Lung (tissue), 12 donors: ENCODE results near the gene AGPS. TPM values are rescaled to one million over a fixed set of nuclear protein-coding genes. Genes with fewer than 3 reads are reported as not detected.

ENCODE experiments used
- ATAC-seq: fragments of 200-7000 bp; cut with Tn5 transposase; one replicate; pipeline ENCODE4 v1.9.1; 2020; ENCODE audit warnings: moderate number of reproducible peaks; ENCODE audit not compliant: insufficient read depth, low FRiP score
- DNase-seq, 3 donors: peaks; one replicate each; pipeline ENCODE4 v3.0.0-alpha.2; 2013 to 2017
- H3K27ac ChIP-seq, 2 donors: one replicate each; pipeline ENCODE4 v1.5.1; 2013; ENCODE audit warnings: mild to moderate bottlenecking in 2 of 2, moderate library complexity in 2 of 2, control low read depth in 1 of 2, inconsistent platforms in 1 of 2, low read depth in 1 of 2, low read length in 1 of 2
- H3K27me3 ChIP-seq, 3 donors: one replicate each; pipeline ENCODE4 v1.5.1; 2013; ENCODE audit warnings: low read length in 2 of 3; ENCODE audit not compliant: control insufficient read depth in 3 of 3, insufficient read depth in 3 of 3
- H3K36me3 ChIP-seq, 4 donors: one replicate each; pipeline ENCODE4 v1.5.1; 2013; ENCODE audit warnings: low read length in 4 of 4, mild to moderate bottlenecking in 1 of 4, moderate library complexity in 1 of 4; ENCODE audit not compliant: control insufficient read depth in 4 of 4, insufficient read depth in 4 of 4
- H3K4me1 ChIP-seq, 5 donors: one replicate each; pipeline ENCODE4 v1.5.1; 2013; ENCODE audit warnings: low read length in 5 of 5, mild to moderate bottlenecking in 2 of 5, moderate library complexity in 1 of 5; ENCODE audit not compliant: control insufficient read depth in 5 of 5, insufficient read depth in 5 of 5
- H3K4me3 ChIP-seq: one replicate; pipeline ENCODE4 v1.5.1; 2013; ENCODE audit warnings: mild to moderate bottlenecking, control low read depth, moderate library complexity
- H3K9ac ChIP-seq, 2 donors: one replicate each; pipeline ENCODE4 v1.5.1; 2013; ENCODE audit warnings: low read length in 2 of 2, control low read depth in 1 of 2; ENCODE audit not compliant: insufficient read depth in 1 of 2
- H3K9me3 ChIP-seq, 4 donors: one replicate each; pipeline ENCODE4 v1.5.1; 2013; ENCODE audit warnings: low read length in 3 of 4, mild to moderate bottlenecking in 1 of 4, moderate library complexity in 1 of 4; ENCODE audit not compliant: control insufficient read depth in 4 of 4, insufficient read depth in 3 of 4
- WGBS, 2 donors: extraction: QIAGEN DNeasy Blood & Tissue Kit; methylation state at CpG; one replicate each; pipeline ENCODE4 v1.1.7; 2013; 5-methylcytosine and 5-hydroxymethylcytosine counted together
- polyA plus RNA-seq, 2 donors: library from polyadenylated mRNA; stranded (reverse); fragments of 200-250 nt; gene quantifications; one replicate each; pipeline ENCODE4 v1.2.1, GENCODE V29; 2013
- total RNA-seq, 2 donors: library from RNA; depleted of rRNA in 1 of 2; stranded (reverse); fragments of >200 nt in 1 of 2; gene quantifications; one replicate each; pipeline ENCODE4 v1.2.1, GENCODE V29; 2014 to 2021
- TF ChIP-seq, protein P1 (sequence below): IDR thresholded peaks from 2 replicates; pipeline ENCODE4 v1.5.1; 2012; ENCODE audit warnings: mild to moderate bottlenecking; ENCODE audit errors: control extremely low read depth, extremely low read depth
- donor health status: control.
- donor health status: control.
- donor health status: Bipolar disorder and iron deficiency.
- donor health status: healthy.
- donor health status: DM: yes; HTN: yes; CAD: no.

The AGPS gene
- total and polyA plus RNA-seq, 4 donors, result 5.2 to 43.9 (median 23.8) TPM

DNA sequence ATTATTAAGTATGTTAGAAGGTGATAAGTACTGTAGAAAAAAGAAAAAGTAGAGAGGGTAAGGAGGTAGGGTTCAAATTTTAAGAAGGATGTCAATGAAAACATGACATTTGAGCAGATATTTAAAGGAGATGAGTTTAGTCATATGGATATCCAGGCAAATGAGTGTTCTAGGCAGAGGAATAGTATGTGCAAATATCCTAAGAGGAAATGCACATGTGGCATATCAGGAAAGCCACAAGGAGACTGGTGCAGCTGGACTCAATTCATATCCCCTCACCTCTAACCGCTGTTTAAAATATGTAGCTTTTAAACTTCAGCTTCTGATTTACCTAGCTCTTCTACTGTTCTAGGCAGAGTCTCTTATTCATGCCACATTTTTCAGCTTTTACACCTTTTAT, 9.5 kb downstream of the AGPS start:
- ATAC-seq, result no peak
- no peak overlapping the region for H3K4me3 ChIP-seq
- 44 to 79% methylated on average over 1 of the region's 1 CpG for WGBS, 2 donors
- no peaks in the 10 kb centered on the region for H3K27me3 ChIP-seq
- peaks cover 0 to 17% (median 0%) of the 10 kb centered on the region in 5 donors for H3K4me1 ChIP-seq
- no peaks in the 10 kb centered on the region for H3K9me3 ChIP-seq
- TF ChIP-seq, protein P1, sequence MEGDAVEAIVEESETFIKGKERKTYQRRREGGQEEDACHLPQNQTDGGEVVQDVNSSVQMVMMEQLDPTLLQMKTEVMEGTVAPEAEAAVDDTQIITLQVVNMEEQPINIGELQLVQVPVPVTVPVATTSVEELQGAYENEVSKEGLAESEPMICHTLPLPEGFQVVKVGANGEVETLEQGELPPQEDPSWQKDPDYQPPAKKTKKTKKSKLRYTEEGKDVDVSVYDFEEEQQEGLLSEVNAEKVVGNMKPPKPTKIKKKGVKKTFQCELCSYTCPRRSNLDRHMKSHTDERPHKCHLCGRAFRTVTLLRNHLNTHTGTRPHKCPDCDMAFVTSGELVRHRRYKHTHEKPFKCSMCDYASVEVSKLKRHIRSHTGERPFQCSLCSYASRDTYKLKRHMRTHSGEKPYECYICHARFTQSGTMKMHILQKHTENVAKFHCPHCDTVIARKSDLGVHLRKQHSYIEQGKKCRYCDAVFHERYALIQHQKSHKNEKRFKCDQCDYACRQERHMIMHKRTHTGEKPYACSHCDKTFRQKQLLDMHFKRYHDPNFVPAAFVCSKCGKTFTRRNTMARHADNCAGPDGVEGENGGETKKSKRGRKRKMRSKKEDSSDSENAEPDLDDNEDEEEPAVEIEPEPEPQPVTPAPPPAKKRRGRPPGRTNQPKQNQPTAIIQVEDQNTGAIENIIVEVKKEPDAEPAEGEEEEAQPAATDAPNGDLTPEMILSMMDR, result no peak
- no peak overlapping the region for H3K27ac ChIP-seq
- H3K9ac ChIP-seq, result no peak overlapping the region
- no peaks in the 10 kb centered on the region for H3K36me3 ChIP-seq
- no peak for DNase-seq

DNA sequence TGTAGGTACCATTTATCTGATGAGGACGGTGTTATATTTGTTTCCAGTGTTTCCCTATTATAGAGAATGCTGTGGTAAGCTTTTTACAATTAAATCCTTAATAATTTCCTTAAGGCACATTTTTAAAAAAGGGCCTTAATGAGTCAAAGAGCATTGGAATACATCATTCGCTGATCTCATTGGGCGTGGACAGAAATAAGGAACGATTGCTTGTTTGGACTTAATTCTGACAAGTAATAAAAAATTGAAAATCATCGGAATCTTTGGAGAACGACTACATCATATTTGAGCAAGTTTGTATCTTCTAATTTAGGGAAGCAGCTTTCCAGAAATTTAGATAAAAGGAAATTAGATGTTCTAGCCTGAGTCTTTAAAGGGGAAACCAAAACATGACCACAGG, 11.3 kb downstream of the AGPS start:
- 80 to 86% methylated on average over 6 of the region's 6 CpGs for WGBS, 2 donors

DNA sequence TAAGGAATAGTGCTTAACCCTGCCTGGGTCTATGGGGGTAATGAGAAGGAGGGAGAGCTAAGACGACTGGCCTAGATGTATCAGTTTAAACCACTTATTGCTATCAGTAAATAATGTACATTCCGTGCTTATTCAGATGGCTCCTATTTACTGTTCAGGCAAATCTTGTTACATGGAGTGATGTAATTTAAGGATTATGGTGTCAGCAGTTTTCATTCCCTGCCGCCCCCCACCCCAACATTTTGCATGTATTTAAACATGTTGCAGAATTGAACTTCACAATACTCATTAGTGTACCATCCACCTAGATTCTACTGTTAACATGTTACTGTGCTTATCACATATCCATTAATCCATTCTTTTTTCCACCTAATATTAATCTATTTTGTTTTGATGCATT, 11.7 kb downstream of the AGPS start:
- Histone ChIP-seq H3K4me3 (no peak overlapping the region), H3K9ac (no peak overlapping the region), H3K36me3 (no peaks in the 10 kb centered on the region), H3K9me3 (no peaks in the 10 kb centered on the region), H3K27ac (no peak overlapping the region), H3K27me3 (no peaks in the 10 kb centered on the region), H3K4me1 (peaks cover 0 to 14% (median 0%) of the 10 kb centered on the region in 5 donors)
- TF ChIP-seq, protein P1, result no peak
- ATAC-seq (no peak), DNase-seq (no peak)
- WGBS, 2 donors, result 77 to 88% methylated on average over 3 of the region's 3 CpGs

More for the DNA sequence above, 11.3 kb downstream of the AGPS start:
- TF ChIP-seq, protein P1, result no peak
- Histone ChIP-seq H3K27ac (no peak overlapping the region), H3K4me1 (peaks cover 0 to 15% (median 0%) of the 10 kb centered on the region in 5 donors), H3K9ac (no peak overlapping the region), H3K4me3 (no peak overlapping the region), H3K27me3 (no peaks in the 10 kb centered on the region), H3K36me3 (no peaks in the 10 kb centered on the region), H3K9me3 (no peaks in the 10 kb centered on the region)
- no peak for ATAC-seq
- DNase-seq, result no peak

DNA sequence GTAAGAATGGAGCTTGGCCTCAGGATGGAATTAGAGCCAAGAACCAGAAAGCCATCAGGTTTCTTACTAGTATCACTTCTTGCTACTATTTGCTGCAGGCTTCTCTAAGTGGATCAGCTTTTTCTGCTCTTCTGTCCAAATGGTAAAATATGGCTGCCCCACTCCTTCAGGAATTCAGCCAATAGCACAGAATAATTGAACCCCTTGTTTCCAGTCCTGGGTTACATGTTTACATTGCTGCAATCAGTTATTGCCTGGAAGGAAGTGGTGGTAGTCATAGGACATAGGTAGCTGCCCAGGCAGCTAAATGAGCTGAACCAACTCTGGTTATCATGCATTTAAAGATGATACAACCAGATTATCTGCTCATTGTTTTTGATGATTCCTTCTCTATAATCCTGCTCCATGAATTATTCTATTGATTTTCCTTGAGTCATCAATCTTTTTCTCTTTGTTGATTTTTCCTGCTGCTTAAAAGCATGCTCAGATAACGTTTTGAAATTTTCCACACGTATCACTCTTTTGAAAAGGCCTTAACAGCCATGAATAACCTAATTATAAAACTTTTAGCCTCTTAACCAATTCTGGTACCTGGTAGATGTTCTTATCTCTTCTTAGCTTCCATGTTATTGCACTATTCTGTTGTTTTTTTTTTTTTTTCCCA, 12.6 kb downstream of the AGPS start:
- DNase-seq, result no peak
- 79 to 81% methylated on average over 2 of the region's 2 CpGs for WGBS, 2 donors

More for the DNA sequence above, 12.6 kb downstream of the AGPS start:
- Histone ChIP-seq H3K4me1 (peaks cover 0 to 12% (median 0%) of the 10 kb centered on the region in 5 donors), H3K4me3 (no peak overlapping the region), H3K27me3 (no peaks in the 10 kb centered on the region), H3K27ac (no peak overlapping the region), H3K9ac (no peak overlapping the region), H3K36me3 (no peaks in the 10 kb centered on the region), H3K9me3 (no peaks in the 10 kb centered on the region)
- TF ChIP-seq, protein P1, result no peak
- no peak for ATAC-seq
